Activated naive CD4-positive, alpha-beta T cell treated with anti-CD3 and anti-CD28 coated beads for 36 hours (primary cell): Measurements from ENCODE around the gene CMTM2. TPM values are rescaled to one million over a fixed set of nuclear protein-coding genes. Genes with fewer than 3 reads are reported as not detected.

Experiments
- CTCF ChIA-PET: fragments of 350-600 bp; sonication (Branson Sonifier 250); formaldehyde crosslinking; loops from one replicate; lab custom pipeline; 2021; ENCODE audit warnings: antibody characterized with exemption; lab: Charles Lee
- DNase-seq: peaks from one replicate; pipeline ENCODE4 v3.0.0-alpha.2; 2020
- H3K27ac Mint-ChIP-seq: one replicate; pipeline ENCODE4 v1.8.0; 2021; ENCODE audit warnings: mild to moderate bottlenecking, mixed read lengths
- H3K27me3 Mint-ChIP-seq: one replicate; pipeline ENCODE4 v1.8.0; 2021; ENCODE audit warnings: low read depth, mixed read lengths
- H3K36me3 Mint-ChIP-seq: one replicate; pipeline ENCODE4 v1.8.0; 2021; ENCODE audit warnings: low read depth, mixed read lengths
- H3K4me1 Mint-ChIP-seq: one replicate; pipeline ENCODE4 v1.8.0; 2021; ENCODE audit warnings: low read depth, mixed read lengths
- H3K4me3 Mint-ChIP-seq: one replicate; pipeline ENCODE4 v1.8.0; 2021; ENCODE audit warnings: mild to moderate bottlenecking, moderate library complexity, mixed read lengths
- H3K9me3 Mint-ChIP-seq: one replicate; pipeline ENCODE4 v1.8.0; 2021; ENCODE audit warnings: mixed read lengths
- intact Hi-C: fragments of 100-400 bp; cut with micrococcal nuclease; formaldehyde crosslinking; loops from one replicate; pipeline ENCODE4 v1.15.1; 2023
- total RNA-seq, 2 experiments: library from RNA; stranded (reverse); gene quantifications; one replicate each; pipeline ENCODE4 v1.2.3, GENCODE V29; 2021

Gene CMTM2
- total RNA-seq, 2 experiments from 2014 or later, result not detected

DNA sequence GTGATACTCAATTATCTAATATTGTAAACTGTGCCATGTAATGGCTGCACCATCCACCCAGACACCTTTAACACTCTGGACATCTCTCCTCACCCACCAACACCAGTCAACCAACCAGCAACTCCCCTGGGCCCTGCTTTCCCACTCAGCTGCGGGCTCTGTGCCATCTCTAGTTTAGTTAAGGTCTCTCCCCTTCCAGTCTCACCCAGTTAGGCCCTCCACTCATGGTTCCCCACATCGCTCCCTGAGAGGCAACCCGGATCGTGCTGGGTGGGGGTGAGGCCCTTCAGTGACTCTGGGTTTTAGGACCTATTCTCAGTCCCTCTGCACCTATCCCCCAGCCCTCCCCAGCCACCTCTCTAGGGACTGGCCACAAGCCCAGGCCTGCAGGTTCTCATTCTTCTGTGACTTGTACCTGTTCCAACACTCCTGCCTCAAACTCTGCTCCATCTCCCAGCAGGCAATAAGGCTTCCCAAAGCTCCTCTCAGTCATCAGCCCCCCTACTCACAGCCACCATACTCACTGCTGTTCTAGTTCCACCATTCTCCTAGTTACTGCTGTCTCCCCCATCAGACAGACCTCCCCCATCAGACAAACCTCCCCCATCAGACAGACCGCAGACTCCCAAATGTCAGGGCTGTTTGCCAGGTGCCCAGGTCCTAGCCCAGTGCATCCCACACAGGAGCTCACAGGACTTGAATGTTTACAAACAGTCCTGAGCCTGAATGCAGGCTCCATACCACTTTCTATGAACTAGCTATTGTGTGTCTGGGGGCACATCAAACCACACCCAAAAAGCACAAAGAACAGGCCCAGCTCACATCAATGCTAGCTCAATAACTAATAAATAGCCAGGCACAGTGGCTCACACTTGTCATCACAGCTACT is 31.9 kb upstream of the CMTM2 start:
- no peak overlapping the region for H3K4me3 Mint-ChIP-seq

DNA sequence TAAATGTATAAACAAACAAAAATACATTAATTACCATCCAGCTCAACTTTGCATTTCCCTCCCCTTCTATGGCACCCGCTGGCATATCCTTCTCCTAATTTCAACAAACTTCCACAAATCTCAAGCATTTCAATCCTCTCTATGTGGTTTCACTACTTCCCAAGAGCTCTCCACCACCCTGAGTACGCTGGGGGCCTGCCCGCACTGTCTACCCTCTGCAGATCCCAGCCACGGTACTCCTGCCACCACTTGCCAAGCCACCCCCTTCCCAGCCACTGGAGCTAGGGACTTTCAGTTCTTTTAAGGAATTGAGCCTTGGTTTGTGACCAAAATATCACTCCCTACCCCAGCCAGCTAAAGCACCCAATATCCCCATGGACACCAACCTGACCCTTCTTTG is 31.2 kb upstream of the CMTM2 start:
- peaks cover 6% of the 10 kb centered on the region for H3K36me3 Mint-ChIP-seq
- intact Hi-C loops, result no loop called here
- peak overlapping the region; percentile 6 for H3K27ac Mint-ChIP-seq
- DNase-seq, result no peak
- CTCF ChIA-PET, result interaction anchor here (1.2 to 1.9 kb wide), 7 partner anchors 15 to 319 kb away, joined by 3 to 7 read pairs (median 4); no protein-coding TSS in a partner anchor
- H3K4me3 Mint-ChIP-seq, result no peak overlapping the region
- no peaks in the 10 kb centered on the region for H3K9me3 Mint-ChIP-seq
- H3K27me3 Mint-ChIP-seq, result no peaks in the 10 kb centered on the region
- peaks cover 31% of the 10 kb centered on the region for H3K4me1 Mint-ChIP-seq

More for the DNA sequence above, 31.9 kb upstream of the CMTM2 start:
- CTCF ChIA-PET, result interaction anchor here (0.8 to 1.5 kb wide), 7 partner anchors 16 to 320 kb away, joined by 3 to 7 read pairs (median 4); no protein-coding TSS in a partner anchor
- Mint-ChIP-seq H3K9me3 (no peaks in the 10 kb centered on the region), H3K27ac (no peak overlapping the region), H3K36me3 (peaks cover under 1% of the 10 kb centered on the region), H3K27me3 (no peaks in the 10 kb centered on the region), H3K4me1 (peaks cover 29% of the 10 kb centered on the region)
- intact Hi-C loops, result no loop called here
- no peak for DNase-seq

DNA sequence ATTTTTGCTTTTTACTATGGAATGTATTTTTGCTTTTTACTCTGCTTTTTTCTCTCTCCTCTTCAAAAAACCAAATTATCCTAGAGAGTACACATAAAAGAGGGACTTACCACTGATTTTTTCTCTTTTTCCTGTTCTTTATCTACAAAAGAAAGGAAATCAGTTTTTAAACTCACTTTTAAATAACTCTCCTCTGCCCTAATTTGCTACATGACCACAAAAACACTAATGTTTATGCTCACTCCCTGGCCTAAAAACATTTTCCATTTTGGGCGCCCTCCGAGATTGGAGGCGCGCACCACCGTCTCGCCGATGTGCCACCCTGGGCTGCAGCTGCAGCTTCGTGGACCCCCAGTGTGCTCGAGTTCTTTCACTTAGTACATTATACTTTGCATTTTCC is 30.4 kb upstream of the CMTM2 start:
- DNase-seq, result no peak
- H3K36me3 Mint-ChIP-seq, result peaks cover 13% of the 10 kb centered on the region
- intact Hi-C loops, result loop anchor here (1.0 kb wide), 1 partner anchor 40 kb away; no protein-coding TSS in a partner anchor
- peak overlapping the region; percentile 61 for H3K27ac Mint-ChIP-seq
- peaks cover 38% of the 10 kb centered on the region for H3K4me1 Mint-ChIP-seq
- CTCF ChIA-PET, result interaction anchor here (1.2 to 1.9 kb wide), 4 partner anchors 15 to 319 kb away, joined by 3 to 4 read pairs (median 4); no protein-coding TSS in a partner anchor
- no peaks in the 10 kb centered on the region for H3K9me3 Mint-ChIP-seq
- no peaks in the 10 kb centered on the region for H3K27me3 Mint-ChIP-seq
- peak overlapping the region; percentile 74 for H3K4me3 Mint-ChIP-seq

DNA sequence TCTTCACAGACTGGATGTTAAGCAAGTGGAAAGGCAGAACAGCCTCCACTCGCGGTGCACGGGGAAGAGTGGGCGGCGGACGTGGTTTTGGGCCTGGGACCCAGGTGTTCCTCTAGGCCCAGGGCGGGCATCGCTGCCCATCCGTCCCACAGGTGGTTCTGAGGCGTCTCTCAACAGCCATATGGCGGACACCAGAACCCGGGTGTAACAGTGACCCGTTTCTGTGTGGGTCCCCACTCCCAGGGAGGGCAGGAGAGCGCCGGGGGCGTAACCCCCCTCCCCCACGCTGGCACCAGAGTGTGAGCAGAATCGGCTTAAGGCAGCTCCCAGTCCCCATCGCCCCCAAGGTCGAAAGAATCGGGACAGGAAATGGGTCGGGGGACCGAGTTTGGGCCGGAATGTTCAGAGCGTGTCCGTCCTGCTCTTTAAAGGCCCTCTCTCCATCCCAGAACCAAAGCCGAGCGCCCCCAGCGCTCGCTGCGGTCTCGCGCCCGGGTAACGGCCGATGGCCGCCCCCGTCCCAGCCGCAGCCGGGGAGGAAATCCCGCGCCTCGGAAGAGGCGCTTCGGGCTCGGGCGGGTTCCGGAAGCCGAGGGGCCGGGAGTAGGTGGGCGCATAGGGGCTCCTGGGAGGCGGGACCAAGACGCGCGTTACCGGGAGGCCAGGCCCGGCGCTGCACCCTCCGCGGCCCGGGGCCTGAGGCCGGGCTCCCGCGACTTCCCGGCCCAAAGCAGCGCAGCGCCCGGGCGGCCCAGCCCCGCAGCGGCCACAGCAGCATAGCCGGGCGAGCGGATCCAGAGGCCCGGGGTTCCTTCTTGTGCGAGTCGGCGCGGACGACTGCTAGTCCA is 29.8 kb upstream of the CMTM2 start, which contains the start of gene TK2:
Gene TK2, minus strand, starts transcription at position 839 of the 848 bp plus-strand sequence. Its CDS starts 61 bp downstream, at position 778.
- peaks cover 39% of the 10 kb centered on the region for H3K4me1 Mint-ChIP-seq
- H3K9me3 Mint-ChIP-seq, result no peaks in the 10 kb centered on the region
- peak within 1 kb of the TSS; percentile 87 for H3K27ac Mint-ChIP-seq
- intact Hi-C loops, result loop anchor here (1.0 to 5.0 kb wide), 2 partner anchors 40 to 148 kb away; partner anchors contain the start of gene CMTM4
- H3K27me3 Mint-ChIP-seq, result no peaks in the 10 kb centered on the region
- CTCF ChIA-PET, result interaction anchor here (1.0 to 1.9 kb wide), 3 partner anchors 14 to 58 kb away, joined by 3 to 4 read pairs (median 3); no protein-coding TSS in a partner anchor
- H3K4me3 Mint-ChIP-seq, result peak within 1 kb of the TSS; percentile 74
- DNase-seq, result peak; percentile 72
- H3K36me3 Mint-ChIP-seq, result peaks cover 19% of the 10 kb centered on the region

DNA sequence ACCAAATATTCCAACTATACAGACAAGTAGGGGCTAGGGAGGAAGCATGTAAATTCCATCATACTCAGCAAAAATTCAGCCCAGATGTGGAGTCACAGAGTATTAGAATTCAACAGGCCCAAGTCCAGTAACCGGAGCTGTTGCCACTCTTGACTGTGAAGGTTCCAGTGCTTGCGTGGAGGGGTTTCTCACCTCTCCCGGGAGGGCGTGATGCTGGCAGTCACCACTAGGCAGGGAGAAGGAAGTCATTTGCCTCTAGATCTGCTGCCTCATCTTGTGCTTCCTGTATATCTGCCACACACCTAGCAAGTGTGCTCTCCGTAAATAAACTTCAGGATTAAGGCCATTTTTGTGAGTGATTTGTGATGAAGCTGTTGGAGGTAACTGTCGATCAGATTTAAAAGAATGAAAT is 27.9 kb upstream of the CMTM2 start:
- intact Hi-C loops, result loop anchor here (1.0 to 5.0 kb wide), 2 partner anchors 34 to 146 kb away; partner anchors contain the start of gene CMTM4
- peaks cover 57% of the 10 kb centered on the region for H3K4me1 Mint-ChIP-seq
- CTCF ChIA-PET, result interaction anchor here (0.6 to 3.0 kb wide), 9 partner anchors 11 to 189 kb away, joined by 3 to 23 read pairs (median 7); no protein-coding TSS in a partner anchor

DNA sequence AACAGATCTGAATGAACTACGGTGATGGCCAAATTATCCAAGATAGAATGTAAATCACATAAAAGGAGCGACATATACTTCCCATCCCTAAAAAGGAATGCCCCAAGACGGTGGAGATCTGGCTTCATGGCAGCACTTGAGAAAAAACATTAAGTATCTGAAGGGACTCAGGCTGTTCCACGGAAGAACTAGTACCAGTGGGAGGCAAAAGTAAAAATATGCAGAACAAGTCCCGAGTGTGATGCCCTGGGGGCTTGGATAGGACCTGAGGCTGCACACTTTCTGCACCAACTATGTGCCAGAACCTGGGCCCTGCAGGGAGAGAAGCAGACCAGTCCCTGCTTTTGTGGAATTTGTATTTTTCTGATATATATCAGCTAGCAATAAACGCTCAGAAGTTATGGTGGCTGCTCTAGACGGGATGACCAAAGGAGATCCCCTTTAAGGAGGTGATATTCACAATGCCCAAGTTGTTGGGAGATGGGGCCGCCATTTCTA is 27.4 kb upstream of the CMTM2 start:
- Mint-ChIP-seq H3K9me3 (no peaks in the 10 kb centered on the region), H3K27ac (peak overlapping the region; percentile 95), H3K4me3 (peak overlapping the region; percentile 87), H3K4me1 (peaks cover 58% of the 10 kb centered on the region), H3K36me3 (peaks cover 30% of the 10 kb centered on the region), H3K27me3 (no peaks in the 10 kb centered on the region)
- intact Hi-C loops, result loop anchor here (1.0 to 5.0 kb wide), 9 partner anchors 30 to 321 kb away; partner anchors contain the start of genes CMTM3, CMTM4 and DYNC1LI2
- CTCF ChIA-PET, result interaction anchor here (0.6 to 3.0 kb wide), 11 partner anchors 11 to 188 kb away, joined by 3 to 23 read pairs (median 5); no protein-coding TSS in a partner anchor
- DNase-seq, result no peak

More for the DNA sequence above, 27.9 kb upstream of the CMTM2 start:
- DNase-seq, result peak; percentile 79
- Mint-ChIP-seq H3K27ac (peak overlapping the region; percentile 95), H3K9me3 (no peaks in the 10 kb centered on the region), H3K36me3 (peaks cover 30% of the 10 kb centered on the region), H3K27me3 (no peaks in the 10 kb centered on the region), H3K4me3 (peak overlapping the region; percentile 87)

DNA sequence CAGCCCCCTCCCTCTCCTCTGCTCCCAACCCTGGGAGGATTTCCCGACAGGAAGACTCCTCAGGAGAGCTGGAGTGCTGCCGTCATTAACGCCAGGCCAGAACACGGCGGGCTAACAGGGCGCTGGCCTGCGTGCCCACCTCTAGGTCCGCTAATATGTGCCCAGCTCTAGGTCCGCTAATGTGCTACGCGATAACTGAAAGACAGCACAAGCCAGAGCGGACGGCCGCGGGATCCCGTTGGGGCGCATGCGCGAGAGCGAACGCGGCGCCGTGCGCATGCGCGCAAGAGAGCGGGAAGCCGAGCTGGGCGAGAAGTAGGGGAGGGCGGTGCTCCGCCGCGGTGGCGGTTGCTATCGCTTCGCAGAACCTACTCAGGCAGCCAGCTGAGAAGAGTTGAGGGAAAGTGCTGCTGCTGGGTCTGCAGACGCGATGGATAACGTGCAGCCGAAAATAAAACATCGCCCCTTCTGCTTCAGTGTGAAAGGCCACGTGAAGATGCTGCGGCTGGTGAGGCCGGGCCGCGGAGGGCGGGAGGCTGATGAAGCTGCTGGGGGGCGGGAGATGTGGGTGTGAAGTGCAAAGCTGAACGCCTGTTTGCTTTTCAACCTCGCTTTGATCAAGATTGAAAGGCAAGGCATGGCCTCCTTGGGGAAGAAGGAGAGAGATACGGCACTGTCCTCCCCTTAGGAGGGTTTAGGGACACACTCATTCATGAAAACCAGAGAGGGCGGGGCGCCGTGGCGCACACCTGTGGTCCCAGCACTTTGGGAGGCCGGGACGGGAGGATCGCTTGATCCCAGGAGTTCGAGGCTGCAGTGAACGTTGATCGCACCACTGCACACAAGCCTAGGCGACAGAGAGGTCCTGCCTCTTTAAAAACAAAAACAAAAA is 26.7 kb upstream of the CMTM2 start, which contains the start of gene CKLF:
Gene CKLF, plus strand, starts transcription at position 291 of the 892 bp plus-strand sequence. Its CDS starts 140 bp downstream, at position 431.
- Mint-ChIP-seq H3K27ac (peak within 1 kb of the TSS; percentile 95), H3K4me1 (peaks cover 60% of the 10 kb centered on the region), H3K9me3 (no peaks in the 10 kb centered on the region), H3K36me3 (peaks cover 32% of the 10 kb centered on the region), H3K4me3 (peak within 1 kb of the TSS; percentile 87), H3K27me3 (no peaks in the 10 kb centered on the region)
- CTCF ChIA-PET, result interaction anchor here (0.5 to 3.0 kb wide), 14 partner anchors 10 to 187 kb away, joined by 3 to 23 read pairs (median 4); no protein-coding TSS in a partner anchor
- intact Hi-C loops, result loop anchor here (1.0 to 5.0 kb wide), 9 partner anchors 12 to 320 kb away; partner anchors contain the start of genes CMTM3, CMTM4 and DYNC1LI2
- peak; percentile 90 for DNase-seq

DNA sequence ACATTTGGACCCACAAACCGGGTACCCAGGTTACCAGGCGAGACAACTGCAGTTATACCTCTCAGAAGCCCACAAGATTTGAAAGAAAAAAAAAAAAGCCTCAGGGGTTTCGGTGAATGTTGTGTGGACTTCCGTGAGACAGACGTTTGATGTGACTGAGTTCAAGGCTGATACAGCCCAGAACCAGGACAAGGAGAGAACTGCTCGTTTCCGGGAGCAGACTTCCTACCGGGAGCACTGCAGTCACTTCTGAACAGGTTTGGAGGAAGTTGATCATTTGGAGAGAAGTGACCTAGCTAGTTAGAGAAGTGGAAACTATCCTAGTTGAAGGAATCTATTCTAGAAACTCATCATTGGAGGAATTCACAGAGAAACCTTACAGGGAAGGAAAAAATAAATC is 26.0 kb upstream of the CMTM2 start:
- H3K4me3 Mint-ChIP-seq, result peak overlapping the region; percentile 87
- H3K27me3 Mint-ChIP-seq, result no peaks in the 10 kb centered on the region
- peaks cover 63% of the 10 kb centered on the region for H3K4me1 Mint-ChIP-seq
- H3K9me3 Mint-ChIP-seq, result no peaks in the 10 kb centered on the region
- DNase-seq, result no peak
- CTCF ChIA-PET, result interaction anchor here (0.6 to 2.0 kb wide), 8 partner anchors 10 to 183 kb away, joined by 3 to 7 read pairs (median 4); no protein-coding TSS in a partner anchor
- H3K36me3 Mint-ChIP-seq, result peaks cover 35% of the 10 kb centered on the region
- H3K27ac Mint-ChIP-seq, result peak overlapping the region; percentile 95
- intact Hi-C loops, result loop anchor here (1.0 to 5.0 kb wide), 5 partner anchors 11 to 320 kb away; partner anchors contain the start of gene CMTM4

DNA sequence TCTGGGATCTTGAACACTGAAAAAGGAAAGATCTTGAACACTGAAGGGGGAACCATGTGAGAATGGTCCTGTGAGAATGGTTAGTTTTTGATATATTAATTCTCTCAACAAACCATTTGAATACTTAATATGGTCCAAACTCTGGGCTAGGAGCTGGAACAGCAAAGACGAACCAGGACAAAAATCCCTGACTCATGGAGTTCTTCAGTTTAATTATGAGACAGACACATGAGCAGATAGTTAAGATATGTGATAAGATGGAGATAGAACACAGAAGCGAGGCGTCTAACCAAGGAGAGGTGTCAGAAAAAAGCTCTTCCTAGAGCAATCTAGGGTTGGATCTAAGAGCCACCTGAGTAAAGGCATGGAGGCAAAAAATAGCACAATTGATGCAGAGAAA is 25.2 kb upstream of the CMTM2 start:
- CTCF ChIA-PET, result interaction anchor here (0.8 to 2.0 kb wide), 7 partner anchors 10 to 149 kb away, joined by 3 to 7 read pairs (median 4); no protein-coding TSS in a partner anchor
- Mint-ChIP-seq H3K27me3 (no peaks in the 10 kb centered on the region), H3K4me3 (peak overlapping the region; percentile 87), H3K9me3 (no peaks in the 10 kb centered on the region), H3K4me1 (peaks cover 59% of the 10 kb centered on the region), H3K27ac (no peak overlapping the region), H3K36me3 (peaks cover 39% of the 10 kb centered on the region)
- intact Hi-C loops, result loop anchor here (5.0 kb wide), 1 partner anchor 143 kb away; the partner anchor contains the start of gene CMTM4
- no peak for DNase-seq

DNA sequence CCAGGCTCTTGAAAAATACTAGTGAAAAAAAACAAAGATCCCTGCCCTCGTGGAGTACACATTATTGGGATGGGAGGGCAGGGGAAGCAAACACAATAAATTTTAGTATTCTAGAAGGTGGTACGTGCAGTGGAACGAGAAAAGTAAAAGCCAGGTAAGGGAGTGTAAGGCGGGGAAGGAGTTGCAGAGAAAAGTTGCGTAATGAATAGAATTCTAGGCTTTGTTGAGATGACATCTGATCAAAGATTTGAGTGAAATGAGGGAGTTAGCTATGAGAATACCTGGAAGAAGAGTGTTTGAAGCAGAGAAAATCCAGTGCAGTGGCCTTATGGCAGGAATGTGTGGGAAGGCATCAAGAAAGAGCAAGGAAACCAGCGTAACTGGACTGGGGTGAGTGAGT is 24.8 kb upstream of the CMTM2 start:
- Mint-ChIP-seq H3K9me3 (no peaks in the 10 kb centered on the region), H3K36me3 (peaks cover 39% of the 10 kb centered on the region), H3K4me3 (peak overlapping the region; percentile 2), H3K27ac (no peak overlapping the region), H3K27me3 (no peaks in the 10 kb centered on the region), H3K4me1 (peaks cover 57% of the 10 kb centered on the region)
- no peak for DNase-seq
- intact Hi-C loops, result loop anchor here (5.0 kb wide), 1 partner anchor 143 kb away; the partner anchor contains the start of gene CMTM4
- CTCF ChIA-PET, result interaction anchor here (0.8 to 2.0 kb wide), 4 partner anchors 9 to 148 kb away, joined by 3 to 7 read pairs (median 5); no protein-coding TSS in a partner anchor
